NCI-H748 treated with DMSO at 0.1 percent for 48 hours (cell line): Measurements from ENCODE around the gene FXYD7.
"Not testable (repeated sequence)": the region's sequence is repeated elsewhere in the genome, so short reads cannot be mapped to it uniquely, and the experiment has no call there.

Experiments used
- DNase-seq: peaks from one replicate; lab custom pipeline; 2025; lab: John Stamatoyannopoulos, UW

FXYD7 gene

GRCh38 chr19:35127871-35128270 is 15.2 kb upstream of the FXYD7 start:
- no peak for DNase-seq

- DNase-seq, result no peak
These were observed 14.5 kb upstream of the FXYD7 start for GRCh38 chr19:35128398-35129057.

- not testable (repeated sequence) for DNase-seq
These were observed 13.3 kb upstream of the FXYD7 start for GRCh38 chr19:35129724-35130274.

GRCh38 chr19:35130761-35131720 is 12.0 kb upstream of the FXYD7 start:
- no peak for DNase-seq

GRCh38 chr19:35132254-35132653 is 10.8 kb upstream of the FXYD7 start:
- DNase-seq, result no peak

GRCh38 chr19:35133826-35134225 is 9.2 kb upstream of the FXYD7 start:
- DNase-seq, result no peak

- DNase-seq, result no peak
These were observed 8.3 kb upstream of the FXYD7 start, which contains the start of gene LGI4 for GRCh38 chr19:35134601-35135242. LGI4 (minus strand) TSS chr19:35135059; CDS start chr19:35134680, 379 bp downstream.

GRCh38 chr19:35135389-35135909 is 7.6 kb upstream of the FXYD7 start:
- peak; percentile 21 for DNase-seq

- DNase-seq, result no peak
These were observed 6.8 kb upstream of the FXYD7 start for GRCh38 chr19:35136231-35136630.

- no peak for DNase-seq
These were observed 5.9 kb upstream of the FXYD7 start for GRCh38 chr19:35136977-35137702.

GRCh38 chr19:35138305-35138892 is 4.7 kb upstream of the FXYD7 start, which contains the start of gene FXYD1:
FXYD1 (plus strand) TSS chr19:35138824; CDS start chr19:35140080, 1,256 bp downstream.
- DNase-seq, result no peak

- DNase-seq, result no peak
These were observed 2.7 kb upstream of the FXYD7 start for GRCh38 chr19:35140207-35140961.

- DNase-seq, result peak; percentile 80
These were observed 1.9 kb upstream of the FXYD7 start for GRCh38 chr19:35140962-35141836.

- no peak for DNase-seq
These were observed 1.0 kb upstream of the FXYD7 start for GRCh38 chr19:35141837-35142605.

GRCh38 chr19:35142606-35143230 is 337 bp upstream of the FXYD7 start:
- peak; percentile 24 for DNase-seq

GRCh38 chr19:35143818-35144217 is 763 bp downstream of the FXYD7 start:
- DNase-seq, result no peak

GRCh38 chr19:35144259-35144599 is 1.2 kb downstream of the FXYD7 start:
- DNase-seq, result no peak
